Breast epithelium (tissue), 4 donors: ENCODE measurements around the gene PVALEF. TPM values are rescaled to one million over a fixed set of nuclear protein-coding genes. Genes with fewer than 3 reads are reported as not detected.

Source experiments
- DNase-seq, 2 donors: peaks; one replicate each; pipeline ENCODE4 v3.0.0-alpha.2; 2019; ENCODE audit warnings: low spot score in 2 of 2
- H3K27ac ChIP-seq, 2 donors: fragments of 200-600 bp; sonication (generic) in 1 of 2; one replicate each; pipeline ENCODE4 v1.5.1; 2016 to 2019; ENCODE audit warnings: mild to moderate bottlenecking in 1 of 2
- H3K27me3 ChIP-seq, 2 donors: fragments of 200-600 bp; sonication (generic) in 1 of 2; one replicate each; pipeline versions ENCODE4 v1.5.1 to v1.6.0; 2017 to 2019; ENCODE audit warnings: control low read depth in 1 of 2, mild to moderate bottlenecking in 1 of 2
- H3K36me3 ChIP-seq: fragments of 200-600 bp; one replicate; pipeline ENCODE4 v1.5.1; 2019
- H3K4me1 ChIP-seq, 2 donors: fragments of 200-600 bp; sonication (generic); one replicate each; pipeline ENCODE4 v1.5.1; 2016 to 2019; ENCODE audit warnings: control low read depth in 1 of 2
- H3K4me3 ChIP-seq, 3 donors: fragments of 200-600 bp; sonication (generic); 1 replicate in 2 of 3; 2 replicates in 1 of 3; pipeline ENCODE4 v1.5.1; 2016 to 2019; ENCODE audit warnings: mild to moderate bottlenecking in 3 of 3, moderate library complexity in 2 of 3
- H3K9me3 ChIP-seq, 2 donors: fragments of 200-600 bp; sonication (generic) in 1 of 2; one replicate each; pipeline ENCODE4 v1.5.1; 2016 to 2019; ENCODE audit warnings: control low read depth in 1 of 2
- POLR2A ChIP-seq: fragments of 450-650 bp; IDR thresholded peaks from one replicate; pipeline ENCODE4 v1.6.1; 2016; ENCODE audit warnings: antibody characterized with exemption, mild to moderate bottlenecking, moderate library complexity
- POLR2AphosphoS5 ChIP-seq, 3 donors: sonication (generic); formaldehyde crosslinking; IDR thresholded peaks; one replicate each; pipeline ENCODE4 v1.6.1; 2017; ENCODE audit warnings: antibody characterized with exemption in 3 of 3
- intact Hi-C: fragments of 100-400 bp; cut with DNase I; formaldehyde crosslinking; loops from one replicate; pipeline ENCODE4 v1.15.1; 2023; ENCODE audit warnings: low total_unique reads
- total RNA-seq, 3 donors: library from RNA; depleted of rRNA; stranded (reverse); fragments of >200 nt; gene quantifications; one replicate each; pipeline ENCODE4 v1.1.0, GENCODE V29; 2016
- TF ChIP-seq, protein P1 (sequence below), 3 donors: fragments of 450-650 bp; IDR thresholded peaks; one replicate each; pipeline ENCODE4 v1.5.1; 2016 to 2017; ENCODE audit warnings: antibody characterized with exemption in 3 of 3, mild to moderate bottlenecking in 3 of 3, moderate library complexity in 3 of 3

The PVALEF gene
- total RNA-seq, 3 donors from 2014 or later, result not detected

DNA sequence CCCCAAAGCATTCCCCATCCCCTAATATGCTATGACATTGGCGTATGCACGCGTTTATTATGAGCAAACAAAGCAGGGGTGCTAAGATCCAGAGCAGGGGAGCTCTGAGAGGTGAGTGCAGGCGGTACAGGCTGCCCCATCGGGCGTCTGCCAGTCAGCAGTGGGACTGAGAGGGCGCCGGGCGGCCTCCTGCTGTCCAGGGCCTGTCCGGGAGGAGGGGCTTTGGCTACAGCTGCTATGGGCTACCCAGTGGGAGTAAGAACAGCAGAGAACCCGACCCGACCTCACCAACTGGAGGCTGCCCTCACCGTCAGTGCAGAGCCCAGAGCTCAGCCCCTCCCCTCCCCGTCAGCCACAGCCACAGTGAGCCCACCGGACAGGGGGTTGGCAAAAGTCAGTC, 19.2 kb downstream of the PVALEF start:
- intact Hi-C loops, result loop anchor here (5.0 kb wide), 1 partner anchor 1972 kb away; no protein-coding TSS in a partner anchor
- Histone ChIP-seq H3K4me3 (no peak overlapping the region), H3K9me3 (peaks cover 0 to 3% of the 10 kb centered on the region in 2 donors), H3K27ac (no peak overlapping the region), H3K27me3 (peaks cover 0 to 9% of the 10 kb centered on the region in 2 donors), H3K4me1 (no peaks in the 10 kb centered on the region), H3K36me3 (no peaks in the 10 kb centered on the region)
- no peak for DNase-seq
- TF ChIP-seq POLR2A, result no peak
- TF ChIP-seq, protein P1, sequence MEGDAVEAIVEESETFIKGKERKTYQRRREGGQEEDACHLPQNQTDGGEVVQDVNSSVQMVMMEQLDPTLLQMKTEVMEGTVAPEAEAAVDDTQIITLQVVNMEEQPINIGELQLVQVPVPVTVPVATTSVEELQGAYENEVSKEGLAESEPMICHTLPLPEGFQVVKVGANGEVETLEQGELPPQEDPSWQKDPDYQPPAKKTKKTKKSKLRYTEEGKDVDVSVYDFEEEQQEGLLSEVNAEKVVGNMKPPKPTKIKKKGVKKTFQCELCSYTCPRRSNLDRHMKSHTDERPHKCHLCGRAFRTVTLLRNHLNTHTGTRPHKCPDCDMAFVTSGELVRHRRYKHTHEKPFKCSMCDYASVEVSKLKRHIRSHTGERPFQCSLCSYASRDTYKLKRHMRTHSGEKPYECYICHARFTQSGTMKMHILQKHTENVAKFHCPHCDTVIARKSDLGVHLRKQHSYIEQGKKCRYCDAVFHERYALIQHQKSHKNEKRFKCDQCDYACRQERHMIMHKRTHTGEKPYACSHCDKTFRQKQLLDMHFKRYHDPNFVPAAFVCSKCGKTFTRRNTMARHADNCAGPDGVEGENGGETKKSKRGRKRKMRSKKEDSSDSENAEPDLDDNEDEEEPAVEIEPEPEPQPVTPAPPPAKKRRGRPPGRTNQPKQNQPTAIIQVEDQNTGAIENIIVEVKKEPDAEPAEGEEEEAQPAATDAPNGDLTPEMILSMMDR (IDR thresholded peaks at IDR 0.05), result no peak
- TF ChIP-seq POLR2AphosphoS5 (IDR thresholded peaks at IDR 0.05), result no peak

DNA sequence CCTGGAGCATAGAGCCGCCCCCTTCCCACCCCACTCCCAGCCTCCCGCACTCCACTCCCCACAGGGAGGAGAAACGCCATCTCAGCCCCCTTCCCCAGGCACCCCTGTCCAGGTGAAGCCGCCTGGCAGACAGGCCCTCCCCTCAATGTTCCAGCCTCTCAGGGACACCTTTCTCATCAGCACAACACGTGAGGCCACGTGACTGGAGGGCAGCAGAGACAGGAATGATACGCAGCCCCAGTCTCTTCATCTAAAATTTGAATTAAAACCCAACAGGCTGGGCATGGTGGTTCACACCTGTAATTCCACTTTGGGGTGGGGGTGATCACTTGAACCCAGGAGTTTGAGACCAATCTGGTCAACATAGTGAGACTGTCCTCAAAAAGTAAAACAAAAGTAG, 20.9 kb downstream of the PVALEF start:
- TF ChIP-seq POLR2A (no peak), POLR2AphosphoS5 (IDR thresholded peaks at IDR 0.05) (no peak)
- TF ChIP-seq, protein P1 (IDR thresholded peaks at IDR 0.05), result no peak
- peaks cover 0 to 9% of the 10 kb centered on the region in 2 donors for H3K27me3 ChIP-seq
- H3K36me3 ChIP-seq, result no peaks in the 10 kb centered on the region
- H3K4me1 ChIP-seq, result no peaks in the 10 kb centered on the region
- no peak overlapping the region for H3K27ac ChIP-seq
- intact Hi-C loops, result no loop called here
- DNase-seq, result no peak
- H3K9me3 ChIP-seq, result peaks cover 0 to 3% of the 10 kb centered on the region in 2 donors
- H3K4me3 ChIP-seq, result no peak overlapping the region

DNA sequence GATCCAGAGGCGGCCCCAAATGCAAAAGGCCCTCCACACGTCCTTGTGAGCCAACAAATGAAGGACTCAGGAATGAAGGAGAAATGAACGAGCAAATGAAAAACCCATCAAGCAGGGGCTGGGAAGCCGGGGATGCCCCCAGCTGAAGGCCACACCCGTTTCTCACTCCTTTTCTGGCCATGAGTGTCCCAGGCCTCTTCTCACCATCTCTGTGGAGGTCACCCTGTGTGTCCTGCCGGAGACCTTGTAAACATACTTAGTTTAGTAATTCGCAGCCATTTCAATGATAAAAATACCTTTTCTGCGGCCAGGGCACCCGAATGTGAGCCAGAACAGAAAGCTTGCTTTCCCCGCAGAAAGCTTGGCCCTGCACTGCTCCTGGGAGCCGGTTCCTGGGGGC, 21.8 kb downstream of the PVALEF start:
- no peak overlapping the region for H3K4me3 ChIP-seq
- peaks cover 0 to 9% of the 10 kb centered on the region in 2 donors for H3K27me3 ChIP-seq
- DNase-seq, result no peak
- no peak overlapping the region for H3K27ac ChIP-seq
- H3K9me3 ChIP-seq, result peaks cover 0 to 3% of the 10 kb centered on the region in 2 donors
- H3K36me3 ChIP-seq, result no peaks in the 10 kb centered on the region
- TF ChIP-seq POLR2A, result no peak
- no peak for TF ChIP-seq POLR2AphosphoS5 (IDR thresholded peaks at IDR 0.05)
- TF ChIP-seq, protein P1 (IDR thresholded peaks at IDR 0.05), result no peak
- H3K4me1 ChIP-seq, result no peaks in the 10 kb centered on the region
- intact Hi-C loops, result no loop called here

DNA sequence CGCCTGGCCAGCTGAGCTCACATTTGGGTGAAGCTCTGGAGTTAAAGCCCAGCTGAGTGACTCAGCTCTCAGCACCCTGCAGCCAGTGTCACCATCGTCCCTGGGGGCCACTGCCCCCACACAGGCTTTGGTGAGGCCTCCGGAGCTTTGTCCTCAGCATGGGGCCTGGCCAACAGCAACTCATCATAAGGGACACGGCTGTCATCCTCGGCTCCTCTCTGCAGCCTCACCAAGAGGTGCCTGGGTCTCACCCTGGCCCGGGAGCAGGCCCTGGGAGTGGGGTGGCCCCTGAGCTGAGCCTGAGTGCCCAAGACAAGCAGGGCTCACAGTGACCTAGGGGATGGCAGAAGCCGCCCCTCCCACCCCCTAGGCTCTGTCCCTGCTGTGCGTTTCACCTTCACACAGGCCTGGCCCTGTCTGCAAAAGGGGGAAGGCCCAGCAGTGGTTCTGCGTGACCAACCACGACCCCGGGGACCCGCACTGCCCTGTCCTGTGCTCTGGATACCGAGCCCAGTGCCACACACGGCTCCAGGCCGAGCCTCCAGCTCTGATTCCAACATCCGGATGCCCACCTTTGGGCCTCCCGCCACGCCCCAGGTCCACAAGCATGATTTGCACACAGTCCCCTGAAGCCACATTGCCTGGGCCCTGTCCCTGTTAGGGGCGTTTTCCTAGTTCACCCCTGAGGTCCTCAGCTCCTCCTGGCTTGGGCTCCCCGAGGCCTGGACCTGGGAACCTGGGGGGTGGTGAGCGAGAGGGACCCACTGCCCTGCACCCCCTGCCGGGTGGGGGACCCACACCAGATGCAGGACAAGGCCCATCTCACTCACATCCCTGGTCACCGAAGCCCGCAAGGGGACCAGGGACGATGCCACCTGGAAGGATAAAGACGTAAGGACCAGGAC, 22.5 kb downstream of the PVALEF start:
- intact Hi-C loops, result no loop called here
- TF ChIP-seq, protein P1 (IDR thresholded peaks at IDR 0.05), result no peak
- TF ChIP-seq POLR2AphosphoS5 (IDR thresholded peaks at IDR 0.05), result no peak
- no peak for TF ChIP-seq POLR2A
- Histone ChIP-seq H3K27me3 (peaks cover 0 to 9% of the 10 kb centered on the region in 2 donors), H3K9me3 (peaks cover 0 to 3% of the 10 kb centered on the region in 2 donors), H3K36me3 (no peaks in the 10 kb centered on the region), H3K4me1 (no peaks in the 10 kb centered on the region), H3K4me3 (no peak overlapping the region), H3K27ac (no peak overlapping the region)
- no peak for DNase-seq

DNA sequence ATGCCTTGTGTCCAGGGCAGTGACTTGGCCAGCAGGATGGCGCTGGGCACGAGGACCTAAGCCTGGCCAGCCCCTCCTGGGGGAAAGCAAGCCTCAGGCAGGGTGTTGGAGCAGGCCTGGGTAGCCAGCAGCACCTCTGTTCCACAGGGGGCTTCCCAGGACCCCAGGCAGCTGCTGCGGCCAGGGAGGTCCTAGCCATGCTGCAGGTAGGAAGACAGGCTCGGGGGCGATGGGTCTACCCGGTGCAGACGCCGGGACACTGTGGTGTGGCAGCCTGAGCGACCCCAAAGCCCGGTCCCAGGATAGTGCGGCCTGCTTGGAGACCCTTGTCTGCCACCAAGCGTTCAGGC, 23.2 kb downstream of the PVALEF start:
- Histone ChIP-seq H3K36me3 (no peaks in the 10 kb centered on the region), H3K4me3 (no peak overlapping the region), H3K4me1 (no peaks in the 10 kb centered on the region), H3K27me3 (peaks cover 0 to 4% of the 10 kb centered on the region in 2 donors), H3K9me3 (peaks cover 0 to 3% of the 10 kb centered on the region in 2 donors), H3K27ac (no peak overlapping the region)
- intact Hi-C loops, result no loop called here
- TF ChIP-seq POLR2AphosphoS5 (IDR thresholded peaks at IDR 0.05) (no peak), POLR2A (no peak)
- TF ChIP-seq, protein P1 (IDR thresholded peaks at IDR 0.05), result no peak
- DNase-seq, result no peak
